ENCODE measurements around the gene NOVA1.

The NOVA1 gene

GRCh38 chr14:26593357-26593756 is 4.5 kb downstream of the NOVA1 start:
- no peak overlapping the region for H3K4me3 ChIP-seq (replicated peaks; ENCODE audit: low read depth, low read length)
- no peak for TF ChIP-seq CTCF (IDR thresholded peaks at IDR 0.05; ENCODE audit: low read depth, low read length, missing control alignments)
- DNase-seq (ENCODE audit: extremely low read depth, low read depth) = no peak

GRCh38 chr14:26589925-26590324 is 7.9 kb downstream of the NOVA1 start:
- no peak overlapping the region for H3K4me3 ChIP-seq (replicated peaks; ENCODE audit: low read depth, low read length)
- TF ChIP-seq CTCF (IDR thresholded peaks at IDR 0.05; ENCODE audit: low read depth, low read length, missing control alignments) = no peak
- DNase-seq (ENCODE audit: extremely low read depth, low read depth) = no peak

GRCh38 chr14:26577711-26578110 is 20.1 kb downstream of the NOVA1 start:
- TF ChIP-seq CTCF (IDR thresholded peaks at IDR 0.05; ENCODE audit: low read depth, low read length, missing control alignments) = no peak
- DNase-seq (ENCODE audit: extremely low read depth, low read depth) = no peak
- H3K4me3 ChIP-seq (replicated peaks; ENCODE audit: low read depth, low read length) = no peak overlapping the region

- no peak for TF ChIP-seq CTCF (IDR thresholded peaks at IDR 0.05; ENCODE audit: low read depth, low read length, missing control alignments)
- no peak overlapping the region for H3K4me3 ChIP-seq (replicated peaks; ENCODE audit: low read depth, low read length)
- no peak for DNase-seq (ENCODE audit: extremely low read depth, low read depth)
Observed at GRCh38 chr14:26554069-26554772, 43.6 kb downstream of the NOVA1 start.

- DNase-seq (ENCODE audit: extremely low read depth, low read depth) = no peak
- H3K4me3 ChIP-seq (replicated peaks; ENCODE audit: low read depth, low read length) = no peak overlapping the region
Observed at GRCh38 chr14:26549571-26549970, 48.3 kb downstream of the NOVA1 start.

GRCh38 chr14:26548406-26548805 is 49.4 kb downstream of the NOVA1 start:
- DNase-seq (ENCODE audit: extremely low read depth, low read depth) = no peak
- H3K4me3 ChIP-seq (replicated peaks; ENCODE audit: low read depth, low read length) = no peak overlapping the region
- TF ChIP-seq CTCF (IDR thresholded peaks at IDR 0.05; ENCODE audit: low read depth, low read length, missing control alignments) = no peak

More at GRCh38 chr14:26549571-26549970, 48.3 kb downstream of the NOVA1 start:
- no peak for TF ChIP-seq CTCF (IDR thresholded peaks at IDR 0.05; ENCODE audit: low read depth, low read length, missing control alignments)

- no peak for TF ChIP-seq CTCF (IDR thresholded peaks at IDR 0.05; ENCODE audit: low read depth, low read length, missing control alignments)
- no peak overlapping the region for H3K4me3 ChIP-seq (replicated peaks; ENCODE audit: low read depth, low read length)
- DNase-seq (ENCODE audit: extremely low read depth, low read depth) = no peak
Observed at GRCh38 chr14:26538176-26538575, 59.7 kb downstream of the NOVA1 start.

All from HFF-Myc (cell line).